Mesenchymal stem cell (in vitro differentiated cells and primary cell): ENCODE measurements around the gene CEACAM19.

Experiments used
- DNase-seq: peaks from one replicate; pipeline ENCODE4 v3.0.0-alpha.2; 2013
- H2AFZ ChIP-seq: one replicate; pipeline ENCODE4 v1.6.1; 2013; ENCODE audit warnings: low read depth, mild to moderate bottlenecking, control low read depth, inconsistent platforms, low read length, moderate library complexity
- H2AK5ac ChIP-seq: 2 replicates; pipeline ENCODE4 v1.6.1; 2013; ENCODE audit warnings: low read length, moderate library complexity, mild to moderate bottlenecking, inconsistent platforms; ENCODE audit not compliant: severe bottlenecking
- H2BK120ac ChIP-seq: one replicate; pipeline ENCODE4 v1.6.1; 2013; ENCODE audit warnings: low read depth, mild to moderate bottlenecking, inconsistent platforms, low read length, moderate library complexity
- H2BK12ac ChIP-seq, 2 experiments: one replicate each; pipeline ENCODE4 v1.6.1; 2013; ENCODE audit warnings: inconsistent platforms in 2 of 2, low read length in 2 of 2, mild to moderate bottlenecking in 2 of 2, moderate library complexity in 2 of 2, control low read depth in 1 of 2
- H2BK15ac ChIP-seq: one replicate; pipeline ENCODE4 v1.6.1; 2013; ENCODE audit warnings: mild to moderate bottlenecking, low read depth, inconsistent platforms; ENCODE audit not compliant: poor library complexity, severe bottlenecking
- H2BK5ac ChIP-seq: 2 replicates; pipeline ENCODE4 v1.6.1; 2013; ENCODE audit warnings: low read depth, mild to moderate bottlenecking, low read length, control low read depth, inconsistent platforms; ENCODE audit not compliant: poor library complexity, severe bottlenecking
- H3K14ac ChIP-seq, 2 experiments: one replicate each; pipeline ENCODE4 v1.6.1; 2013; ENCODE audit warnings: inconsistent platforms in 2 of 2, low read length in 2 of 2, control low read depth in 1 of 2, mild to moderate bottlenecking in 1 of 2, moderate library complexity in 1 of 2
- H3K18ac ChIP-seq, 2 experiments: one replicate each; pipeline ENCODE4 v1.6.1; 2013; ENCODE audit warnings: inconsistent platforms in 2 of 2, low read length in 2 of 2, control low read depth in 1 of 2, low read depth in 1 of 2, mild to moderate bottlenecking in 1 of 2
- H3K23ac ChIP-seq, 2 experiments: one replicate each; pipeline ENCODE4 v1.6.1; 2013; ENCODE audit warnings: inconsistent platforms in 2 of 2, low read length in 2 of 2, mild to moderate bottlenecking in 2 of 2, moderate library complexity in 2 of 2, control low read depth in 1 of 2
- H3K27ac ChIP-seq: 2 replicates; pipeline ENCODE4 v1.5.1; 2013; ENCODE audit warnings: mild to moderate bottlenecking, moderate library complexity, low read length, control low read depth, inconsistent platforms; ENCODE audit not compliant: poor library complexity, severe bottlenecking
- H3K27me3 ChIP-seq, 2 experiments: 2 replicates each; pipeline versions ENCODE4 v1.6.1 to v1.7.0; 2013; ENCODE audit warnings: low read length in 2 of 2, mild to moderate bottlenecking in 2 of 2, moderate library complexity in 2 of 2, control low read depth in 1 of 2, inconsistent platforms in 1 of 2; ENCODE audit not compliant: control insufficient read depth in 1 of 2, insufficient read depth in 1 of 2
- H3K36me3 ChIP-seq, 2 experiments: 2 replicates each; pipeline versions ENCODE4 v1.6.1 to v1.7.0; 2013; ENCODE audit warnings: low read length in 2 of 2, control low read depth in 1 of 2, inconsistent platforms in 1 of 2, low read depth in 1 of 2, mild to moderate bottlenecking in 1 of 2; ENCODE audit not compliant: insufficient read depth in 2 of 2, control insufficient read depth in 1 of 2
- H3K4ac ChIP-seq, 2 experiments: one replicate each; pipeline ENCODE4 v1.6.1; 2013; ENCODE audit warnings: inconsistent platforms in 2 of 2, low read length in 2 of 2, mild to moderate bottlenecking in 2 of 2, moderate library complexity in 2 of 2, control low read depth in 1 of 2, low read depth in 1 of 2
- H3K4me1 ChIP-seq: 2 replicates; pipeline ENCODE4 v1.6.1; 2013; ENCODE audit warnings: low read depth, low read length, control low read depth; ENCODE audit not compliant: control insufficient read depth, insufficient read depth
- H3K4me2 ChIP-seq: 2 replicates; pipeline ENCODE4 v1.6.1; 2013; ENCODE audit warnings: low read length, mild to moderate bottlenecking, inconsistent platforms; ENCODE audit not compliant: poor library complexity, severe bottlenecking
- H3K4me3 ChIP-seq, 2 experiments: 2 replicates each; pipeline versions ENCODE4 v1.5.1 to v1.7.0; 2013; ENCODE audit warnings: low read length in 2 of 2, mild to moderate bottlenecking in 2 of 2, control low read depth in 1 of 2, low read depth in 1 of 2; ENCODE audit not compliant: insufficient read depth in 1 of 2
- H3K79me1 ChIP-seq: replicated peaks from 2 replicates; pipeline ENCODE4 v1.6.1; 2013; ENCODE audit warnings: mild to moderate bottlenecking, control low read depth, low read length, inconsistent platforms; ENCODE audit not compliant: poor library complexity, severe bottlenecking
- H3K9ac ChIP-seq: 2 replicates; pipeline ENCODE4 v1.7.0; 2013; ENCODE audit warnings: mild to moderate bottlenecking, low read length, moderate library complexity
- H3K9me3 ChIP-seq: 2 replicates; pipeline ENCODE4 v1.7.0; 2013; ENCODE audit warnings: mild to moderate bottlenecking, low read length; ENCODE audit not compliant: control insufficient read depth
- H4K8ac ChIP-seq: one replicate; pipeline ENCODE4 v1.6.1; 2013; ENCODE audit warnings: inconsistent platforms, mild to moderate bottlenecking, low read length, moderate library complexity
- H4K91ac ChIP-seq: one replicate; pipeline ENCODE4 v1.6.1; 2013; ENCODE audit warnings: mild to moderate bottlenecking, low read length, inconsistent platforms
- WGBS: methylation state at CpG from one replicate; pipeline ENCODE4 v1.1.7; 2013; ENCODE audit warnings: mixed read lengths; 5-methylcytosine and 5-hydroxymethylcytosine counted together

Gene CEACAM19

GRCh38 chr19:44642377-44642776 is 28.9 kb upstream of the CEACAM19 start:
- H2AK5ac ChIP-seq: peak overlapping the region; percentile 44
- no peak overlapping the region for H2BK15ac ChIP-seq
- no peak overlapping the region for H3K14ac ChIP-seq
- no peak overlapping the region for H2BK120ac ChIP-seq
- no peak overlapping the region for H2BK5ac ChIP-seq
- H3K9me3 ChIP-seq: no peaks in the 10 kb centered on the region
- H3K4me3 ChIP-seq: no peak overlapping the region
- peaks cover 16% of the 10 kb centered on the region for H3K79me1 ChIP-seq
- H3K4me2 ChIP-seq: no peak overlapping the region
- no peak overlapping the region for H3K18ac ChIP-seq
- H3K27ac ChIP-seq: no peak overlapping the region
- no peak overlapping the region for H4K91ac ChIP-seq
- no peak overlapping the region for H3K4ac ChIP-seq
- H2BK12ac ChIP-seq: no peak overlapping the region
- DNase-seq: no peak
- H3K9ac ChIP-seq: no peak overlapping the region
- H4K8ac ChIP-seq: no peak overlapping the region
- peaks cover 25% of the 10 kb centered on the region for H3K4me1 ChIP-seq
- no peak overlapping the region for H3K23ac ChIP-seq
- peaks cover 3 to 11% of the 10 kb centered on the region in 2 experiments for H3K36me3 ChIP-seq
- no peak overlapping the region for H2AFZ ChIP-seq
- peaks cover 0 to 2% of the 10 kb centered on the region in 2 experiments for H3K27me3 ChIP-seq
- WGBS: no CpG with 5 or more reads among the region's 1 CpG

- H3K36me3 ChIP-seq: peaks cover 10 to 23% of the 10 kb centered on the region in 2 experiments
- H4K8ac ChIP-seq: peak within 1 kb of the TSS; percentile 94
- peak within 1 kb of the TSS; percentile 98 for H3K4me2 ChIP-seq
- H3K18ac ChIP-seq: peak within 1 kb of the TSS; percentile 85 to 95
- H2BK12ac ChIP-seq: peak within 1 kb of the TSS; percentile 78 to 83
- peak within 1 kb of the TSS; percentile 84 for H3K27ac ChIP-seq
- DNase-seq: peak; percentile 87
- WGBS: under 1% methylated on average over 62 of the region's 70 CpGs
- H3K79me1 ChIP-seq: peaks cover 20% of the 10 kb centered on the region
- no peaks in the 10 kb centered on the region for H3K9me3 ChIP-seq
- H3K4me1 ChIP-seq: peaks cover 23% of the 10 kb centered on the region
- peak within 1 kb of the TSS; percentile 88 for H2AK5ac ChIP-seq
- H3K27me3 ChIP-seq: peaks cover 0 to 2% of the 10 kb centered on the region in 2 experiments
- peak within 1 kb of the TSS; percentile 76 for H2BK15ac ChIP-seq
- H3K23ac ChIP-seq: no peak within 1 kb of the TSS
- H4K91ac ChIP-seq: peak within 1 kb of the TSS; percentile 75
- peak within 1 kb of the TSS; percentile 77 to 92 for H3K4me3 ChIP-seq
- peak within 1 kb of the TSS; percentile 74 for H2BK5ac ChIP-seq
- H2AFZ ChIP-seq: peak within 1 kb of the TSS; percentile 93
- H3K9ac ChIP-seq: peak within 1 kb of the TSS; percentile 82
- H3K4ac ChIP-seq: peak within 1 kb of the TSS; percentile 7 to 73
- peak within 1 kb of the TSS in 1 of 2 experiments; percentile 96 for H3K14ac ChIP-seq
- H2BK120ac ChIP-seq: peak within 1 kb of the TSS; percentile 80
Measured at GRCh38 chr19:44643605-44644401, 27.5 kb upstream of the CEACAM19 start, which contains the start of gene PVR. TSS of gene PVR (plus strand) at chr19:44643910. CDS start at chr19:44644097, 187 bp downstream.

- Histone ChIP-seq H2AFZ (peak overlapping the region; percentile 78), H3K36me3 (peaks cover 15 to 30% of the 10 kb centered on the region in 2 experiments), H3K79me1 (peaks cover 25% of the 10 kb centered on the region), H3K9ac (peak overlapping the region; percentile 82), H3K18ac (peak overlapping the region; percentile 20 to 85), H2BK120ac (no peak overlapping the region), H2BK12ac (no peak overlapping the region), H2BK5ac (peak overlapping the region; percentile 74), H3K27me3 (peaks cover 0 to 2% of the 10 kb centered on the region in 2 experiments), H4K91ac (no peak overlapping the region), H3K23ac (no peak overlapping the region), H3K4ac (peak overlapping the region in 1 of 2 experiments; percentile 11), H3K4me1 (peaks cover 23% of the 10 kb centered on the region), H4K8ac (peak overlapping the region; percentile 62), H3K27ac (peak overlapping the region; percentile 84), H3K9me3 (no peaks in the 10 kb centered on the region), H3K14ac (peak overlapping the region in 1 of 2 experiments; percentile 96), H3K4me2 (peak overlapping the region; percentile 98), H2BK15ac (peak overlapping the region; percentile 76), H3K4me3 (peak overlapping the region; percentile 77 to 92), H2AK5ac (peak overlapping the region; percentile 88)
- 5% methylated on average over 8 of the region's 13 CpGs for WGBS
- DNase-seq: peak; percentile 62
Measured at GRCh38 chr19:44644402-44645016, 26.8 kb upstream of the CEACAM19 start.
